ENCODE results near the gene CAMKV. TPM values are rescaled to one million over a fixed set of nuclear protein-coding genes. Genes with fewer than 3 reads are reported as not detected.

CAMKV gene
- total and polyA plus RNA-seq, 5 donors from 2014 or later, result not detected

DNA sequence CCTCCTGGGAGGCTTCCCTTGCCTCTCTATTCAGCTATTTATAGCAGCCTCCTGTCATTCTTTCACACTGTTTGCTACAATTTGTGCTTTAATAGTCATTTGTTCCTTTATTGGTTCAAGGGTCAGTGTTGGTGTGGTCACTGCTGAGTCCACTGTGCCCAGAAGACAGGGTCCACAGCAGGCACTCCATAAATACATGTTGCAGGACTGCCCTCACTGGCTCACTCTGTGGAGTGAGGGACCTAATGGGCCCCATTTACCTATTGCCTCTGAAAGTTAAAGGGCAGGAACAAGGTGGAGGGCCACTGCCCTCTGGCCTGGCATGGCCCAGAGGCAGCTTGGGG lies 17.2 kb upstream of the CAMKV start:
- Mint-ChIP-seq H3K9me3 (peaks cover 0 to 1% (median 0%) of the 10 kb centered on the region in 7 donors), H3K27me3 (no peaks in the 10 kb centered on the region), H3K4me3 (no peak overlapping the region), H3K4me1 (no peaks in the 10 kb centered on the region), H3K36me3 (no peaks in the 10 kb centered on the region), H3K27ac (no peak overlapping the region)
- Histone ChIP-seq H3K27me3 (ENCODE audit: control insufficient read depth, insufficient read depth, low read length) (no peaks in the 10 kb centered on the region), H3K27ac (ENCODE audit: insufficient read depth, low read length, poor library complexity, severe bottlenecking) (no peak overlapping the region), H3K36me3 (ENCODE audit: control insufficient read depth, insufficient read depth, low read length) (no peaks in the 10 kb centered on the region), H3K9me3 (ENCODE audit: control insufficient read depth in 2 of 2, low read length in 2 of 2) (no peaks in the 10 kb centered on the region), H3K4me1 (ENCODE audit: control insufficient read depth, insufficient read depth, low read length, poor library complexity, severe bottlenecking) (no peaks in the 10 kb centered on the region), H3K4me3 (ENCODE audit: low read depth, low read length) (no peak overlapping the region)
- DNase-seq (no peak), ATAC-seq (ENCODE audit: low read depth in 2 of 2) (no peak)

DNA sequence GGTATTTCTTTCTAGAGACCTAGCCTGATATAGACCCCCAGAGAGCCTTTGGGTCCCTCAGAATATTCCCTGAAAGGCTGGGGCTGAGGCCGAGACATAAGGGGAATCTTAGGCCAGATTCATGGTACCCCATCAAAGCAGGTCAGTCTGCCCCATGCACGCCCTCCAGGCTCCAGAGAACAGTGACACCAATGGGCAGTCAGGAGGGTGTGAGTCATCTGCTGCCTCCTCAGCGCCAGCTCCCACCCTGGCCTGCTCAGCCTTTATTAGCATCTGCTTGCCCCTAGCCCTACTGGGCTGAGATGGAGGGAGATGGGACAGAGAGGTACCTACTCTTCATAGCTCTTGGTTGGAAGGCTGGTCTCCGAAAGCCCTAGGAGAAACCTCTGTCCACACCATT lies 14.3 kb upstream of the CAMKV start:
- Histone ChIP-seq H3K27ac (ENCODE audit: insufficient read depth, low read length, poor library complexity, severe bottlenecking) (no peak overlapping the region), H3K9me3 (ENCODE audit: control insufficient read depth in 2 of 2, low read length in 2 of 2) (no peaks in the 10 kb centered on the region), H3K36me3 (ENCODE audit: control insufficient read depth, insufficient read depth, low read length) (no peaks in the 10 kb centered on the region), H3K27me3 (ENCODE audit: control insufficient read depth, insufficient read depth, low read length) (no peaks in the 10 kb centered on the region), H3K4me1 (ENCODE audit: control insufficient read depth, insufficient read depth, low read length, poor library complexity, severe bottlenecking) (no peaks in the 10 kb centered on the region), H3K4me3 (ENCODE audit: low read depth, low read length) (no peak overlapping the region)
- Mint-ChIP-seq H3K27me3 (no peaks in the 10 kb centered on the region), H3K4me1 (no peaks in the 10 kb centered on the region), H3K36me3 (no peaks in the 10 kb centered on the region), H3K9me3 (peaks cover 0 to 1% (median 0%) of the 10 kb centered on the region in 7 donors), H3K4me3 (no peak overlapping the region), H3K27ac (no peak overlapping the region)
- DNase-seq, result no peak
- ATAC-seq (ENCODE audit: low read depth in 2 of 2), result no peak

DNA sequence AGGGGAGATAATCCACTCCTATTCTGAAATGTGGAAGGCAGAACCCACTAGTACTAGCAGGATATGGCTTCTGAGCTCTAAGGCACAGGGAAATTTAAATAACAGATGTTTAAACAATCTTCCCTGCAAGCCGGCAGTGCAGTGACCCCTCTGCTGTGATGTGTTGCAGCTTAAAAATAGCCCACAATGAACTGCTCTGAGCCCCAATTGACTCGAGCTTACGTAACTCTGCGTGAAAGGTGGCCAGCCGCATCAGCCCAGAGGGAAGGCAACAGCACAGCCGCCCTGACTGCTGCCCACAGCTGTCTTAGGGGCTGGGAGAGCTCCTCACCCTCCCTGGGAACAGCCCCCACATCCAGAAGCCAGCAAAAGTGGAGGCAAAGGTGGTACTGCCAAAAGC lies 12.5 kb upstream of the CAMKV start:
- H3K27ac ChIP-seq (ENCODE audit: insufficient read depth, low read length, poor library complexity, severe bottlenecking), result no peak overlapping the region
- no peak for ATAC-seq (ENCODE audit: low read depth in 2 of 2)
- no peaks in the 10 kb centered on the region for H3K36me3 ChIP-seq (ENCODE audit: control insufficient read depth, insufficient read depth, low read length)
- Mint-ChIP-seq H3K36me3 (no peaks in the 10 kb centered on the region), H3K4me1 (no peaks in the 10 kb centered on the region), H3K4me3 (no peak overlapping the region), H3K27me3 (no peaks in the 10 kb centered on the region), H3K27ac (no peak overlapping the region), H3K9me3 (peaks cover 0 to 1% (median 0%) of the 10 kb centered on the region in 7 donors)
- no peaks in the 10 kb centered on the region for H3K4me1 ChIP-seq (ENCODE audit: control insufficient read depth, insufficient read depth, low read length, poor library complexity, severe bottlenecking)
- H3K4me3 ChIP-seq (ENCODE audit: low read depth, low read length), result no peak overlapping the region
- H3K9me3 ChIP-seq (ENCODE audit: control insufficient read depth in 2 of 2, low read length in 2 of 2), result no peaks in the 10 kb centered on the region
- H3K27me3 ChIP-seq (ENCODE audit: control insufficient read depth, insufficient read depth, low read length), result no peaks in the 10 kb centered on the region
- DNase-seq, result no peak

DNA sequence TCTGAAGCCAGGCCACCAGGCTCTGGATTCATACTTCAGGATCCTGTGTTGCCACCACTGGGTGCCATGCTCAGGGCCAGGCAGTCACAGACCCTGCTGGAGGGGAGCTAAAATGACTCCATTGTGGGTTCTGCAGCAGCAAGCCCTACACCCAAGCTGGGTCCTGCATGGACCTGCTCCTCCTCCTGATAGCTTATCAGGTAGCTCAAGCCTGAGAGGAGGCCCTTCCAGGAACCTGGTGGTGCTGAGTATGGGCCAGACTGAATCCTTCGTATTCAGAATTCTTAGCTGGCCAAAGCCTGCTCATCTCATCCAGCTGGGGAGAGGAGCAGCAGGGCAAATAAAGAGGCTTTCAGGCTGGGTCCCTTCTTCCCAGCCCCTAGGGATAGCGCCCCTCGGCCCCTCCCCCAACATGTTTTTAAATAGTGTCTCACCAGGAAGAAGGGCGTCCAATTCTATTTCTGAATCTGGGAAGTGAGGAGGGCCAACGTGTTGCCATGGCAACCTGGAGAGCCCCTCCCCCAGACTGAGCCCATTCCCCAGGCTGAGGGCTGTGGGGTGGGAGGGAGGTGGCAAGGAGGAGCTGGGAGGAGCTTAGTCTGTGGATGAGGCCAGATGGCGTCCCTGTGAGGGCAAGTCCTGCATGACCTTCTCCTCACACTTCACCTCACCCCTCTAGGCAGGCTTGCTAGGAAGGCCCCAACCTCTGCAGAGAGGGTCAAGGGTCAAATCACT lies 11.0 kb upstream of the CAMKV start:
- Mint-ChIP-seq H3K4me3 (no peak overlapping the region), H3K27ac (no peak overlapping the region), H3K4me1 (no peaks in the 10 kb centered on the region), H3K36me3 (no peaks in the 10 kb centered on the region), H3K9me3 (peaks cover 0 to 1% (median 0%) of the 10 kb centered on the region in 7 donors), H3K27me3 (no peaks in the 10 kb centered on the region)
- H3K36me3 ChIP-seq (ENCODE audit: control insufficient read depth, insufficient read depth, low read length), result no peaks in the 10 kb centered on the region
- DNase-seq (no peak), ATAC-seq (ENCODE audit: low read depth in 2 of 2) (no peak)
- H3K4me3 ChIP-seq (ENCODE audit: low read depth, low read length), result no peak overlapping the region
- no peak overlapping the region for H3K27ac ChIP-seq (ENCODE audit: insufficient read depth, low read length, poor library complexity, severe bottlenecking)
- H3K4me1 ChIP-seq (ENCODE audit: control insufficient read depth, insufficient read depth, low read length, poor library complexity, severe bottlenecking), result no peaks in the 10 kb centered on the region
- no peaks in the 10 kb centered on the region for H3K27me3 ChIP-seq (ENCODE audit: control insufficient read depth, insufficient read depth, low read length)
- H3K9me3 ChIP-seq (ENCODE audit: control insufficient read depth in 2 of 2, low read length in 2 of 2), result no peaks in the 10 kb centered on the region

DNA sequence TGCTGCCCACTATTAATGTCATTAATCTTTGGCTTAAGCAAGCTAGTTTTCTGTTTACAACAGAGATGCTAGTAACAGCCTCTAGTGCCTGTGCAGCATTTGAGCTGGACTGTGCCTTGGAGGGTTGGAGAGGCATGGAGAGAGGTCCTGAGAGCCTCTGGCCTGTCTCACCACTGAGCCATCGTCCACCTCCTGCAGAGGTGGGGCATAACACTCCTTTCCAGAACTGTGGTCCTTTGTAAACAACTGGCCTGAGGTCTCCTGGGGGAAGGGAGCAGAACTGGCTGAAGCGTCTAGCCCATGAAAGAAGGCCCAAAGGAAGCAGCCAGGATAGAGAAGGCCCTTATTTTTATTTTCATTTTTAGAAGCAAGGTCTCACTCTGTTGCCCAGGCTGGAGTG lies 10.0 kb upstream of the CAMKV start:
- no peaks in the 10 kb centered on the region for H3K4me1 Mint-ChIP-seq
- Histone ChIP-seq H3K4me1 (ENCODE audit: control insufficient read depth, insufficient read depth, low read length, poor library complexity, severe bottlenecking) (no peaks in the 10 kb centered on the region), H3K9me3 (ENCODE audit: control insufficient read depth in 2 of 2, low read length in 2 of 2) (no peaks in the 10 kb centered on the region), H3K36me3 (ENCODE audit: control insufficient read depth, insufficient read depth, low read length) (no peaks in the 10 kb centered on the region), H3K4me3 (ENCODE audit: low read depth, low read length) (no peak overlapping the region), H3K27ac (ENCODE audit: insufficient read depth, low read length, poor library complexity, severe bottlenecking) (no peak overlapping the region), H3K27me3 (ENCODE audit: control insufficient read depth, insufficient read depth, low read length) (no peaks in the 10 kb centered on the region)
- H3K4me3 Mint-ChIP-seq, result no peak overlapping the region
- H3K36me3 Mint-ChIP-seq, result no peaks in the 10 kb centered on the region
- H3K9me3 Mint-ChIP-seq, result peaks cover 0 to under 1% (median 0%) of the 10 kb centered on the region in 7 donors
- DNase-seq (no peak), ATAC-seq (ENCODE audit: low read depth in 2 of 2) (no peak)
- H3K27ac Mint-ChIP-seq, result no peak overlapping the region
- H3K27me3 Mint-ChIP-seq, result no peaks in the 10 kb centered on the region

DNA sequence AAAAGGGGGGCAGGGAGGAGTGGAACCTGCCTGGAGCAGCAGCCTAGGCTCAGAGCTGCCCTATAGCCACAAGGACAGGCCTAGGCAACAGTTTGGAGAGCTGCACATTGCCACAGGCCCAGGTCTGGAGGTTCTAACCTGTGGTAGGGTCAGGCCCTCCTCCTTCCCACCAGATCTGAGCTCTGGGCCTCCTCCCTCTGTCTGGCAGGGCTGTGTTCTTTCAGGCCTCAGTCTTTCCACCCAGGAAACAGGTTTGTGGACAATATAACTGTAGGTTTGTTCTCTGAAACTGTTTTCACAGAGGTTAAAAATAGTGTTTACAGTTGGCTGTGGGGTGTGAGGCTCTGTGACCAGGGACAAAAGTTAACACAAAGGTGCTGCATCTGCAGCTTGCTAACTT lies 9.0 kb upstream of the CAMKV start:
- no peak overlapping the region for H3K27ac Mint-ChIP-seq
- DNase-seq (no peak), ATAC-seq (ENCODE audit: low read depth in 2 of 2) (no peak)
- Histone ChIP-seq H3K4me1 (ENCODE audit: control insufficient read depth, insufficient read depth, low read length, poor library complexity, severe bottlenecking) (no peaks in the 10 kb centered on the region), H3K36me3 (ENCODE audit: control insufficient read depth, insufficient read depth, low read length) (no peaks in the 10 kb centered on the region), H3K9me3 (ENCODE audit: control insufficient read depth in 2 of 2, low read length in 2 of 2) (no peaks in the 10 kb centered on the region), H3K27ac (ENCODE audit: insufficient read depth, low read length, poor library complexity, severe bottlenecking) (no peak overlapping the region), H3K27me3 (ENCODE audit: control insufficient read depth, insufficient read depth, low read length) (no peaks in the 10 kb centered on the region), H3K4me3 (ENCODE audit: low read depth, low read length) (no peak overlapping the region)
- H3K27me3 Mint-ChIP-seq, result no peaks in the 10 kb centered on the region
- H3K4me3 Mint-ChIP-seq, result no peak overlapping the region
- no peaks in the 10 kb centered on the region for H3K4me1 Mint-ChIP-seq
- no peaks in the 10 kb centered on the region for H3K36me3 Mint-ChIP-seq
- H3K9me3 Mint-ChIP-seq, result no peaks in the 10 kb centered on the region

DNA sequence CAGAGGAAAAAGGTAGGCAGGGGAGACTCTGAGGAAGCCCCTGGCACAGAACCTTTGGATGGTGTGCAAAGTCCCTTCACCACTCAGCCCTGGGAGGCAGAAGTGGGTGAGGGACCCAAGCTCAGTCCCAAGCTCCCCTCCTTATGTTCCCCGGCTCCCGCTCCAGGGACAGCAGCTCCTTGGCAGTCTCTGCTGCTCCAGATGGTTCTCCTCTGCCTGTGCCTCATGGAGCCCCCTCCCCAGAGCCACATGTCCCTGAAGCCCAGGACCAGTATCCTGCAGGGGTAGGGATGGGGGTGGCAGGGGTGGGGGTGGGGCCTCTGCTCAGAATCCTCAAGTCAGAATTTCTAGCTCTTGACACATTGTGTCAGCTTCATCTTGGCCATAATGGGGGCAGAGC lies 8.0 kb upstream of the CAMKV start:
- H3K4me1 Mint-ChIP-seq, result peaks cover 0 to 3% (median 0%) of the 10 kb centered on the region in 4 donors
- no peak overlapping the region for H3K27ac Mint-ChIP-seq

DNA sequence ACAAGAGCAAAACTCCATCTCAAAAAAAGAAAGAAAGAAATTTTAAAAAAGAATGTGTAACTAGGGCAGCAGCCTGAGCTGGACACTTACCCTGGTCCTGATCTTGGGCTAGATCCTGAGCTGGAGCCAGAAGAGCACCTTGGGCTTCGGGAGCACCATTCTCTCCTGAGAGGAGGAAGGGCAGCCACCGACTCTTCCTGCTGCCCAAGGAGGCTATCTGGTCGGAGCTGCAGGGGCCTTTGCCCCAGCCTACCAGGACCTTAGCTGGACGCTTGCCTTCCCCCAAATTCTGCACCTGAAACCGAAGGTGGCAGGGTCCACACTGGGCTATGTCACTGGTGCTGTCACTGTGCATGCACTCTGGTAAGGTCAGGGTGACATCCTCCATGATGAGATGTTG lies 6.9 kb upstream of the CAMKV start:
- Mint-ChIP-seq H3K27ac (no peak overlapping the region), H3K4me3 (no peak overlapping the region)
- H3K4me3 ChIP-seq (ENCODE audit: low read depth, low read length), result no peak overlapping the region

More for the DNA sequence above, 8.0 kb upstream of the CAMKV start:
- Mint-ChIP-seq H3K27me3 (no peaks in the 10 kb centered on the region), H3K4me3 (no peak overlapping the region), H3K36me3 (no peaks in the 10 kb centered on the region), H3K9me3 (no peaks in the 10 kb centered on the region)
- DNase-seq (no peak), ATAC-seq (ENCODE audit: low read depth in 2 of 2) (no peak)
- Histone ChIP-seq H3K4me3 (ENCODE audit: low read depth, low read length) (no peak overlapping the region), H3K27ac (ENCODE audit: insufficient read depth, low read length, poor library complexity, severe bottlenecking) (no peak overlapping the region), H3K9me3 (ENCODE audit: control insufficient read depth in 2 of 2, low read length in 2 of 2) (no peaks in the 10 kb centered on the region), H3K4me1 (ENCODE audit: control insufficient read depth, insufficient read depth, low read length, poor library complexity, severe bottlenecking) (no peaks in the 10 kb centered on the region), H3K27me3 (ENCODE audit: control insufficient read depth, insufficient read depth, low read length) (no peaks in the 10 kb centered on the region), H3K36me3 (ENCODE audit: control insufficient read depth, insufficient read depth, low read length) (no peaks in the 10 kb centered on the region)

More for the DNA sequence above, 6.9 kb upstream of the CAMKV start:
- no peaks in the 10 kb centered on the region for H3K27me3 ChIP-seq (ENCODE audit: control insufficient read depth, insufficient read depth, low read length)
- DNase-seq (no peak), ATAC-seq (ENCODE audit: low read depth in 2 of 2) (no peak)
- no peak overlapping the region for H3K27ac ChIP-seq (ENCODE audit: insufficient read depth, low read length, poor library complexity, severe bottlenecking)
- H3K4me1 Mint-ChIP-seq, result peaks cover 0 to 8% (median 1%) of the 10 kb centered on the region in 4 donors
- H3K9me3 Mint-ChIP-seq, result no peaks in the 10 kb centered on the region
- H3K4me1 ChIP-seq (ENCODE audit: control insufficient read depth, insufficient read depth, low read length, poor library complexity, severe bottlenecking), result no peaks in the 10 kb centered on the region
- H3K36me3 ChIP-seq (ENCODE audit: control insufficient read depth, insufficient read depth, low read length), result no peaks in the 10 kb centered on the region
- peaks cover 2% of the 10 kb centered on the region for H3K27me3 Mint-ChIP-seq
- no peaks in the 10 kb centered on the region for H3K36me3 Mint-ChIP-seq
- no peaks in the 10 kb centered on the region for H3K9me3 ChIP-seq (ENCODE audit: control insufficient read depth in 2 of 2, low read length in 2 of 2)
